ENCODE measurements around the gene BANF2. TPM values are rescaled to one million over a fixed set of nuclear protein-coding genes. Genes with fewer than 3 reads are reported as not detected.
A peak's percentile ranks its signal among the peaks of the same experiment; 100 is the strongest.

BANF2 gene
- total RNA-seq, 2 donors from 2014 or later: not detected

- no peak for ATAC-seq
- H3K27ac Mint-ChIP-seq: no peak overlapping the region
- no peak for DNase-seq (ENCODE audit: low spot score in 2 of 2)
- no peaks in the 10 kb centered on the region for H3K9me3 Mint-ChIP-seq
- H3K36me3 Mint-ChIP-seq: no peaks in the 10 kb centered on the region
These were observed 10.9 kb downstream of the BANF2 start for GRCh38 chr20:17710379-17711266.

GRCh38 chr20:17711267-17711627 lies 11.5 kb downstream of the BANF2 start:
- Mint-ChIP-seq H3K27ac (no peak overlapping the region), H3K36me3 (no peaks in the 10 kb centered on the region), H3K9me3 (no peaks in the 10 kb centered on the region)
- no peak for ATAC-seq
- no peak for DNase-seq (ENCODE audit: low spot score in 2 of 2)

DNA sequence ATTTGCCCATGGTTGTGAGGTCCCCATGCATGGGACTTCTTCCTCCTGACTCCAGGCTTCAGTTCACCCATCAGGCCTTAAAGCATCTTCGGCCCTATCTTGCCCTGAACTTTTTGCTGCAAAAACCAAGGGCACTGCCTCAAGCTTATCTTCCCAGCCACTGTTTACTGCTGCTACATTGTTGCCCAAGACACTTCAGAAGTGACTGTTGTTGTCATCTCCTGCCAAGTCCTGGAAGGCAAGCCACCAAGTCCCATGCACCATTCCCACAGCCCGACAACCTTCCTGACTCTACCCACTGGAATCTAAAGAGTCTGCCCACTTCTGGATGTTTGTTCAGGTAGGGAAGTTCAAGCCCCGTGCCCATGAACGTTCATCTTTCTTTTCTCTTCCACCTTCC lies 12.4 kb downstream of the BANF2 start:
- no peak overlapping the region for H3K27ac Mint-ChIP-seq
- ATAC-seq (no peak), DNase-seq (ENCODE audit: low spot score in 2 of 2) (no peak)
- H3K36me3 Mint-ChIP-seq: no peaks in the 10 kb centered on the region
- H3K9me3 Mint-ChIP-seq: no peaks in the 10 kb centered on the region

DNA sequence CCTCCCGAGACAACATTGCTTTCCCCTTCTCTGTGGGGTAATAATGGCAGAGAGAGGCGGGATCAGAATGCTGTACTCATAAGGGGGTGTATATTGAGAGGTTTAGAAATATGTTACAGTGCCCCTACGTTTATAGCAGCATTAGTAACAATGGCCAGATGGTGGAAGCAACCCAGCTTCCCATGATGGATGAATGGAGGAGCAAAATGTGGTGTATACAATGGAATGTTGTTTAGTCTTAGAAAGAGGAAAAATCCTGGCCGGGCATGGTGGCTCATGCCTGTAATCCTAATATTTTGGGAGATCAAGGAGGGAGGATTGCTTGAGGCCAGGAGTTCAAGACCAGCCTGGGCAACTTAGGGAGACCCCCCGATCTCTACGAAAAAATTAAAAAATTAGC lies 12.9 kb downstream of the BANF2 start:
- no peak overlapping the region for H3K27ac Mint-ChIP-seq
- DNase-seq (ENCODE audit: low spot score in 2 of 2) (no peak), ATAC-seq (no peak)
- H3K9me3 Mint-ChIP-seq: no peaks in the 10 kb centered on the region
- H3K36me3 Mint-ChIP-seq: no peaks in the 10 kb centered on the region

DNA sequence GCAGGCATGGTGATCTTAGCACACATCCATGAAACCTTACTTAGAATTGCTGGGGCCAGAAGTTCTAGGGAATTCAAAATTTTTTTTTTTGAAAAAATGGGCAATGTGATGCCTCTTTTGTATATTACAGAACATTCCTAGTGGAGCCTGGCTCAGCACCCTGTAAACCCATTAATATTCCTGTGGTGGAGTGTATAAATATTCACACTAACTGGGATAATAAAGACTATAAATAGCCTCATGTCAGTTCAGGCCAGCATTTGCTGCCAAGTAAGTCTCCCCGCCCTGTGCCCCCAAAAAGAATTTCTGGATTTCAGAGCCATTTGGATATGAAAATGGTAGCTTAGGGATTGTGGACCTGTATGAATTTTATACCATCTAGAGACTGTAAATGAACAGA lies 14.8 kb downstream of the BANF2 start:
- no peaks in the 10 kb centered on the region for H3K36me3 Mint-ChIP-seq
- no peaks in the 10 kb centered on the region for H3K9me3 Mint-ChIP-seq
- DNase-seq (ENCODE audit: low spot score in 2 of 2): no peak
- no peak for ATAC-seq
- H3K27ac Mint-ChIP-seq: no peak overlapping the region

DNA sequence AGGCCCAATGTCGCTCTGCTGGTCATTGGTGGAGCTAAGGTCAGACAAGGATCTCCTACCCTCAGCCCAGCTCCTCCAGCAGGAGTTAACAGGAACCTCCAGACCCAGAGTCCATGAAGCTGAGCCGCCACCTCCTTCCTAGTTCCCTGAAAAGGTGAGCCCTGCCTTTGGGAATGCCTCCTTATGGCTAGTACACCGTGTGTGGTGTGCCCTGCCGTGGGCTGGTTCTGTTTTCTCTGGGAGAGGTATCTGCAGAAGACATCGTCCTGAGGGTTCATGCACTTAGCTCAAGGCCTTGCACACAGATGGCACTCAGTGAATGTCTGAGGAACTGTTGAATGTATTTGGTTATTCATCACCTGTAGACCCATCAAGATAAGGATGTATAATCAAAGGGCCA lies 15.3 kb downstream of the BANF2 start:
- DNase-seq (ENCODE audit: low spot score in 2 of 2): no peak
- no peaks in the 10 kb centered on the region for H3K9me3 Mint-ChIP-seq
- H3K27ac Mint-ChIP-seq: no peak overlapping the region
- no peak for ATAC-seq
- no peaks in the 10 kb centered on the region for H3K36me3 Mint-ChIP-seq

DNA sequence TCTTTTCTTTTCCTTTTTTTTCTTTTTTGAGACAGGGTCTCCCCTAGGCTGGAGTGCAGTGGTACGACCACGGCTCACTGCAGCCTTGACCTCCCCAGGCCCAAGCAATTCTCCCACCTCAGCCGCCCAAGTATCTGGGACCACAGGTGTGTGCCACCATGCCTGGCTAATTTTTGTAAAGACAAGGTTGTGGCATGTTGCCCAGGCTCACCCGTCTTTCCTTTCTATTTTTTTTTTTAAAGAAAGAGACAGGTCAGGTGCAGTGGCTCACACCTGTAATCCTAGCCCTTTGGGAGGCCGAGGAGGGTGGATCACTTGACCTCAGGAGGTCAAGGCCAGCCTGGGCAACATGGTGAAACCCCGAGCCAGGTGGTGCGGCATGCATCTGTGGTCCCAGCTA lies 16.6 kb downstream of the BANF2 start:
- H3K9me3 Mint-ChIP-seq: no peaks in the 10 kb centered on the region
- no peaks in the 10 kb centered on the region for H3K36me3 Mint-ChIP-seq
- H3K27ac Mint-ChIP-seq: no peak overlapping the region
- no peak for ATAC-seq
- no peak for DNase-seq (ENCODE audit: low spot score in 2 of 2)

- DNase-seq (ENCODE audit: low spot score in 2 of 2) (no peak), ATAC-seq (no peak)
- no peak overlapping the region for H3K27ac Mint-ChIP-seq
- H3K9me3 Mint-ChIP-seq: no peaks in the 10 kb centered on the region
- H3K36me3 Mint-ChIP-seq: no peaks in the 10 kb centered on the region
These were observed 21.0 kb downstream of the BANF2 start for GRCh38 chr20:17720755-17721154.

GRCh38 chr20:17721802-17722486 lies 22.2 kb downstream of the BANF2 start:
- Mint-ChIP-seq H3K27ac (no peak overlapping the region), H3K9me3 (no peaks in the 10 kb centered on the region), H3K36me3 (no peaks in the 10 kb centered on the region)
- ATAC-seq (no peak), DNase-seq (ENCODE audit: low spot score in 2 of 2) (no peak)

- H3K9me3 Mint-ChIP-seq: no peaks in the 10 kb centered on the region
- H3K36me3 Mint-ChIP-seq: no peaks in the 10 kb centered on the region
- peak overlapping the region in 1 of 2 donors; percentile 47 for H3K27ac Mint-ChIP-seq
- no peak for DNase-seq (ENCODE audit: low spot score in 2 of 2)
- ATAC-seq: no peak
These were observed 22.9 kb downstream of the BANF2 start for GRCh38 chr20:17722493-17723300.

DNA sequence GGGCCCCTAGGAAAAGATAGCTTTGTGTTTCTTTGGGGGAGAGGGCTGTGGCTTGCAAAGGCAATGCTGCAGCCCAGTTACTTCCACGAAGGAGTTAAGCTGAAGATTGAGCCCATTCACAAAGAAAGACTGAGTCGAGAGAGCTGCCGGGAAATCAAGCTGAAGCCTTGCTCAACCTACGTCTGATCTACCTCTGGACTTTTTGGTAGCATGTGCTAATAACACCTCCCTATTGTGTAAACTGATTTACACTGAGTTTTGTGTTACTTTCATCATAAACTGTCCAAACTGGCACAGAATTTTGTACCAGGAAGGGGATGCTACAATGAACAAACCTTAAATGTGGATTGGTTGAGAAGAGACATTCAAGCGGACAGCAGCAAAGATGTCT lies 23.5 kb downstream of the BANF2 start:
- DNase-seq (ENCODE audit: low spot score in 2 of 2) (no peak), ATAC-seq (no peak)
- H3K27ac Mint-ChIP-seq: no peak overlapping the region
- H3K9me3 Mint-ChIP-seq: no peaks in the 10 kb centered on the region
- H3K36me3 Mint-ChIP-seq: no peaks in the 10 kb centered on the region

DNA sequence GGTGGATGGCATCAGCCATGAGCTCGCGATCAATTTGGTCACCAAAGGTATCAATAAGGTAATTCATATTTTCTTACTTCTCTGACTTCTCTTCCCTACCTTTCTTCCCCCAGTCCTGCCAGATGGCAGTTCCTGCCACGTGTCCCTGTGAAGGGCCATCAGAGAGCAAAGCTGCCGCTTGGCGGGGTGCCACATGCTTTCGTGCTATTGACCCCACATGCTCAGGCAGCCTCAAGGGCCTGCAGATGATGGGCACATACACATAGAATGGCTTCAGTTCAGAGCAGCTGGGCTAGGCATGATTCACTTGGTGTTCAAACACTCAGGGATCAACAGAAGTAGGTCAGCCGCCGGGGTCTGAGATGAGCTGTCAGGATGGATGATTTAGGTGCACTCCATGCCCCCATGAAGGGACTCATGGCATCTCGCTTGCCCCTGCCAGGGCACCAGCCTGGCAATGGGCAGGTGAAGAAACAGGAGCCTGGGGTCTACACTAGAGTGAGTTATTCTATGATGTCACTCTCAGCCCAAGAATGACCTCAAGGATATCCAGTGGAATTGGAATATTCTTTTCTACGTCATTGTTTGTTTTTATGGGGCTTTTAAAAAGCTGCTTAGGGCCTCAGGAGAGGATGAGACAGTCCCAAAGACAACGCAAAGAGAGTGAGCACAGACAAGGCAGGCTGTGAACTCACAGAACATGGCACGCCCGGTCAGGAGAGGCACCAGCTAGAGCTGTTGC lies 25.5 kb downstream of the BANF2 start:
- ATAC-seq (no peak), DNase-seq (ENCODE audit: low spot score in 2 of 2) (no peak)
- Mint-ChIP-seq H3K9me3 (no peaks in the 10 kb centered on the region), H3K36me3 (no peaks in the 10 kb centered on the region), H3K27ac (no peak overlapping the region)

DNA sequence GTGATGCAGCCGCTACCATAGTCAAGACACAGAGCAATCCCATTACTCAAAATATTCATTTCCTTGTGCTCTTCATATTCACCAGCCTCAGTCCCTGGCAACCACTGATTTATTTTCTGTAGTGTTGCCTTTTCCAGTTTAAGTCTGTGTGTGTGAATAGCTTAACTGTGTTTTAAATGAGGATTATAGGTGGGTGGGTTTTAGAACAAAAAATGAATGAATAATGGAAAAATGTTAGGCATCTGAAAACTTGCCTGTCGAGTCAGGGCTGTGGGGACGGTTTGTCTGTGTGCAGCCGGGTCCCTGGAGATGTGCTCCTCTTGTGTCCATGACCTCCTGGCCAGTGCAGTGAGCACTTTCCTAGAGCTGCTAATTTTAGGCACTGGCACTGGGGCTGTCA lies 27.1 kb downstream of the BANF2 start:
- no peak for ATAC-seq
- no peaks in the 10 kb centered on the region for H3K9me3 Mint-ChIP-seq
- H3K27ac Mint-ChIP-seq: no peak overlapping the region
- H3K36me3 Mint-ChIP-seq: no peaks in the 10 kb centered on the region
- no peak for DNase-seq (ENCODE audit: low spot score in 2 of 2)

GRCh38 chr20:17727351-17727750 lies 27.6 kb downstream of the BANF2 start:
- no peak for ATAC-seq
- Mint-ChIP-seq H3K27ac (no peak overlapping the region), H3K9me3 (no peaks in the 10 kb centered on the region), H3K36me3 (no peaks in the 10 kb centered on the region)
- DNase-seq (ENCODE audit: low spot score in 2 of 2): no peak

GRCh38 chr20:17728074-17728473 lies 28.3 kb downstream of the BANF2 start:
- Mint-ChIP-seq H3K36me3 (no peaks in the 10 kb centered on the region), H3K27ac (no peak overlapping the region), H3K9me3 (no peaks in the 10 kb centered on the region)
- DNase-seq (ENCODE audit: low spot score in 2 of 2) (no peak), ATAC-seq (no peak)

DNA sequence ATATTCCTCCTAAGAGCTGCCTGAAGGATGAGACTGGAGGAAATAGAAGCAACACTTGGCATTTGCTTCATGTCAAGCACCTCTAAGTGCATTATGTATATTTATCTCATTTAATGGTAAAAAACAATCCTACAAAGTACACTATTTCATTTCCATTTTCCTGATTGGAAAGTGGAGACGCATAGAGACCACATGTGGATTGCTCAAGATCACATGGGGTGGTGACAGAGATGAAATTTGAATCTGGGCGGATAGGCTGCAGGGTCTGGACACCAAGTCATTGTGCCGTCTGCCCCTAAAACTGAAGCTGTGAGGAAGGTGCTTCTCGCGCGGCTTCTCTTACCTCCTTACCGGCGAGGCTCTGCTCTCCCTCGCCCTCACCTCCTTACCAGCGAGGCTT lies 30.3 kb downstream of the BANF2 start:
- Mint-ChIP-seq H3K36me3 (no peaks in the 10 kb centered on the region), H3K9me3 (no peaks in the 10 kb centered on the region), H3K27ac (no peak overlapping the region)
- ATAC-seq (no peak), DNase-seq (ENCODE audit: low spot score in 2 of 2) (no peak)

DNA sequence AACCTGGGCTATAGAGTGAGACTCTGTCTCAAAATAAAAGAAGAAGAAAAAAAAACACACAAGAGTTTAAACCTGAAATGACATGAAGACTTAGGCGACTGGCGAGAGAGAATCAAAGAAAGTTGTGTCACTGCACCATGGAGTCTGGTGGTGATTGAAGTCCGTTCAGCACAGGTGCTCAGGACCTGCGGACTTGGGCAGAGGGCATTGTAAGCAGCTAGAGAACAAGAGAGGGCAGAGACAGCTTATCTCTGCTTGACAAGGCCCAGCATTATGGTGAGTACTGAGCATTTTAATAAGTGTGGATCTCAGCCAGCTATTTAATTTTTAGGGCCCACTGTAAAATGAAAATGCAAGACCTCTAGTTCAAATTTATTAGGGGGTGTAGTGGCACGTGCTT lies 31.5 kb downstream of the BANF2 start:
- no peak for ATAC-seq
- no peak for DNase-seq (ENCODE audit: low spot score in 2 of 2)
- peaks cover 2% of the 10 kb centered on the region in 2 donors for H3K9me3 Mint-ChIP-seq
- no peak overlapping the region for H3K27ac Mint-ChIP-seq
- H3K36me3 Mint-ChIP-seq: no peaks in the 10 kb centered on the region
